H1 (cell line): ENCODE measurements around the gene ZNF18. TPM values are rescaled to one million over a fixed set of nuclear protein-coding genes. Genes with fewer than 3 reads are reported as not detected.

Source experiments
- BRCA1 ChIP-seq: IDR thresholded peaks from 2 replicates; pipeline ENCODE4 v1.6.1; 2012; ENCODE audit warnings: low read depth, low read length, improper control_type of control experiment
- RBBP5 ChIP-seq: IDR thresholded peaks from 2 replicates; pipeline ENCODE4 v1.7.1; 2012; ENCODE audit warnings: low read depth, mild to moderate bottlenecking, inconsistent platforms, low read length, moderate library complexity, borderline replicate concordance
- TAF1 ChIP-seq: IDR thresholded peaks from 2 replicates; pipeline ENCODE4 v1.6.1; 2011; ENCODE audit warnings: mild to moderate bottlenecking, low read depth, low read length
- YY1 ChIP-seq: IDR thresholded peaks from 2 replicates; pipeline ENCODE4 v1.6.1; 2011; ENCODE audit warnings: low read depth, mild to moderate bottlenecking, low read length
- polyA plus RNA-seq, 7 experiments: library from polyadenylated mRNA; depleted of rRNA in 3 of 7; stranded (reverse) in 5 of 7; unstranded in 2 of 7; fragments of >200 nt in 5 of 7; fragments of 200-250 nt in 2 of 7; gene quantifications; 1 replicate in 5 of 7; 2 replicates in 1 of 7; 4 replicates in 1 of 7; pipeline versions ENCODE4 v1.2.1 to v1.2.3, GENCODE V29; 2011 to 2013; ENCODE audit warnings: missing spikeins in 2 of 7, mixed read lengths in 2 of 7
- total RNA-seq: library from RNA; stranded (reverse); fragmentation: NEBNext Ultra II Directional; extraction: Animal tissue kit (Norgen Biotek cat#: 25700); gene quantifications from 2 replicates; pipeline ENCODE4 v1.2.1, GENCODE V29; 2021

The ZNF18 gene
- total and polyA plus RNA-seq, 2 of the 8 experiments (the other 6 are each of a cell fraction or from before 2014, with no cell fraction given), result 3.0 to 9.9 TPM

DNA sequence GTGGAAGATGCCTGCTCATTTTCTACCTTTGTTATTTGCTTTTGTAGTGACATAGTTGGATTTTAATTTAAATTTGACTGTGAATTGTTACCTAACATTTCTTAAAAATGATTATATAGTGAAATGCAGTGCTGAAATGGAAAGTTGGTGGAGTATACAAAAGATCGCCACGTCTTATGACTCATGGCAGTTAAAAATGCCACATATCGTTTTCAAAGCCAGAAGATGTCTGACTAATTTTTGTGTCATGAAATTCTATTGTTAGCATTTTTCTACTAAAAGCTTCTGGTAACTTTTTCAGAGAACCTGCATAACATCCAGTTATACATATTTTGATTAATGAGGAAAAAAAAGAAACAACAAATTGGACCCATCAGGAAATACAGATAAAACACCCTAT lies 44.0 kb upstream of the ZNF18 start (continued):
- TF ChIP-seq TAF1 (no peak), RBBP5 (no peak), YY1 (no peak), BRCA1 (no peak)
- TF ChIP-seq, all 59 proteins: peak for 0
